Astrocyte (in vitro differentiated cells and primary cell): Measurements from ENCODE around the gene PSMD14.

Source experiments
- CTCF ChIP-seq: IDR thresholded peaks from 2 replicates; pipeline ENCODE4 v1.5.1; 2011; ENCODE audit warnings: low read depth, mild to moderate bottlenecking, inconsistent platforms, low read length, moderate library complexity; ENCODE audit not compliant: insufficient read depth
- EZH2 ChIP-seq: IDR thresholded peaks from 2 replicates; pipeline ENCODE4 v1.6.1; 2012; ENCODE audit warnings: mild to moderate bottlenecking, low read length, inconsistent platforms; ENCODE audit not compliant: insufficient read depth

- TF ChIP-seq CTCF: no peak
- no peak for TF ChIP-seq EZH2
These were observed at the start of gene PSMD14 for GRCh38 chr2:161308178-161308955.
